ELR (cell line): ENCODE measurements around the gene SLC25A53.
"Not testable (repeated sequence)": the region's sequence is repeated elsewhere in the genome, so short reads cannot be mapped to it uniquely, and the experiment has no call there.

Source experiments
- DNase-seq: peaks from one replicate; pipeline ENCODE4 v3.0.0-alpha.2; 2015; ENCODE audit warnings: low read depth

The SLC25A53 gene

GRCh38 chrX:104134583-104135261 lies 22.1 kb downstream of the SLC25A53 start:
- DNase-seq, result no peak

GRCh38 chrX:104130808-104131207 lies 26.0 kb downstream of the SLC25A53 start:
- no peak for DNase-seq

DNA sequence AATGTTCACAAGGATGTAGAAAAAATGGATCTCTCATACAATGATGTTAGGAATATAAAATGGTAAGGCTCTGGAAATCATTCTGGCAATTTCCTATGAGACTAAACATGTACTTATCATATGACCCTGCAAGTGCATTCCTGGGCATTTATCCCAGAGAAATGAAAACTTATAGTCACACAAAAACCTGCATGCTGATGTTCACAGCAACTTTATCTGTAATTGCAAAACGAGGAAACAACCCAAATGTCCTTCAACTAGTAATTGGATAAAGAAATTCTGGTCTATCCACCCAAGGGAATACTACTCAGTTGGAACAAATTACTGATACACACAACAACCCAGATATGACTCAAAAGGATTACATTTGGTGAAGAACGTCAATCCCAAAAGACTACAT lies 30.0 kb downstream of the SLC25A53 start:
- no peak for DNase-seq

GRCh38 chrX:104122829-104123228 lies 34.0 kb downstream of the SLC25A53 start:
- no peak for DNase-seq

DNA sequence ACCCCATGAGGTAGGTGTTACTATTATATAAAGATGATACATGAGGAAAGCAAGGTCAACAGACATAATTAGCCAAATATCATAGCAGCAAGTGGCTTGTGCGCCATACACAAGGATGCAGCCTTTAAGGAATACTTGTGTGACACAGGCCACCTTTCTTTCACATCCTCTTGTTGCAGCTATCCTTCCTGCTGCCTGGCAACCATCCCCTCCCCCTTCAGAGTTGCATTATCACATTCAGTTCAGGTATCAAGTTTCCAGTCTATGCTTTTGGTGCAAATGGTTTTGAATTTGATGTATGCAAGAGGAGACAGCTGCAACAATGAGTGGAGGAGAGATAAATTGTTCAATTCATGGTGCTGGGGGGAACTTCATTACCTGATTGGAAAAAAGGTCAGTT lies 38.0 kb downstream of the SLC25A53 start:
- DNase-seq, result no peak

- DNase-seq, result no peak
Measured at GRCh38 chrX:104117759-104118158, 39.0 kb downstream of the SLC25A53 start.

DNA sequence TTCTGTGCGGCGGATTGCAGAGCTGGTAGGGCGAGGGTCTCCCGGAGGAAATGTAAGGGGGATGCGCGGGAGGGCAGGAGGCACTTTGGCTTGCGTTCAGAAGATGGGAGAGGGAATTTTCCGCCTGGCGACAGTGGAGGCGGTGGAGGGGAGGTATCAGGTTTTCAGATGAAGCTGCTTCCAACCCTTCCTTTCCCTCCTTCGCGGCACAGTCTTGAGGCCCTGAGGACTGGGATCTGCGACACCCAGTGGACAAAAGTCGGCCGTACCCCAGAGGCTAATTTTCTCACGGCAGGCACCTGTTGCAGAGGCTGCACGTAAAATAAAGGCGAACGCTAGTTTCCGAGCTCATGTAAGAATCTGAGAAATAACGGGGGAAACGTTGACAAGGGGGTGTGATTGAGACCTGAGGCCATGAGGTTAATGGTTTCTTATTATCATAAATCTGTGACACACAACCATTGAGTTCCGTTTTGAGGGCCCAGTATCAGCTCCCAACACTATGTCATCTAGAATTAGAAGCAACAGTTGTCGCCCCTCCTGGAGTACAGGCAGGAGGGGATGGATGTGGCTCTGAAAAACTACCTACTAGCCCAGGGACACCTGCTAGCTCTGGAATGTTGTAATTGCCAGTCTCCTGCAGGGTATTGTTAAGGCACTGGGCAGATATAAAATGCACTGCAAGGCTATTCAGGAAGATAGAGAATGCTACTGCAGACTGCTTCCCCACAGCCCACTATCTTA lies 43.4 kb downstream of the SLC25A53 start:
- peak; percentile 71 for DNase-seq

DNA sequence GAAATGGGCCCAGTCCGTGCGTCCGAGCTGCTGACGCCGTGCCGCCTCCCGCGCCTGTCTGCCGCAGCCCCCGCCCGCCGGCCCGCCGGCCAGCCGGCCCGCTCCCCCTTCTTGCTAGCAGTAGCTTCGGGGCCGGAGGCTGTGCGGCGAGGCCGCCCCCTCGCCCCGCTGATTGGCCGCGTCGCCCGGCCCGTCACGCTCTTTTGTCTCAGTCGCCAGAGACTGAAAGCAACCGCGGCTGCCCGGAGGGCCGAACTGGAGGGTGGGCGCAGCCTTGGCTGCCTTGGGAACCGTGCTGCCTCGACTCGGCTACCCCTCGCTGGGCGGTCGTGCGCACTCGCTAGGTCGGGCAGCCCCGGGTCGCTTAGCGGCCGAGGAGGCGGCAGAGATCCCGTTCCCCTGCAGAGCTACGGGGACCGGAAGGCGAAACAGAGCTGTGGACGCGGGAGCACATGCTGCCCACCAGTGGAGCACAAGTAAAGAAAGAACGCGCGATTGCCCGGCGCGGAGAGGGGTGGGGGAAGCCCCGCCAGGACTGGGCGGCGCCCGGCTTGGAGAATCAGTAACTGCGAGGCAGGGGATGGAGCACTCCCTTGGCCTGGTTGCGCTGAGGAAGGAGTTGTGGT lies 44.4 kb downstream of the SLC25A53 start, which contains the start of gene ZCCHC18:
TSS of gene ZCCHC18 (plus strand) at position 198 of the 626 bp plus-strand sequence. CDS start 1,589 bp downstream, outside the sequence.
- peak; percentile 57 for DNase-seq

DNA sequence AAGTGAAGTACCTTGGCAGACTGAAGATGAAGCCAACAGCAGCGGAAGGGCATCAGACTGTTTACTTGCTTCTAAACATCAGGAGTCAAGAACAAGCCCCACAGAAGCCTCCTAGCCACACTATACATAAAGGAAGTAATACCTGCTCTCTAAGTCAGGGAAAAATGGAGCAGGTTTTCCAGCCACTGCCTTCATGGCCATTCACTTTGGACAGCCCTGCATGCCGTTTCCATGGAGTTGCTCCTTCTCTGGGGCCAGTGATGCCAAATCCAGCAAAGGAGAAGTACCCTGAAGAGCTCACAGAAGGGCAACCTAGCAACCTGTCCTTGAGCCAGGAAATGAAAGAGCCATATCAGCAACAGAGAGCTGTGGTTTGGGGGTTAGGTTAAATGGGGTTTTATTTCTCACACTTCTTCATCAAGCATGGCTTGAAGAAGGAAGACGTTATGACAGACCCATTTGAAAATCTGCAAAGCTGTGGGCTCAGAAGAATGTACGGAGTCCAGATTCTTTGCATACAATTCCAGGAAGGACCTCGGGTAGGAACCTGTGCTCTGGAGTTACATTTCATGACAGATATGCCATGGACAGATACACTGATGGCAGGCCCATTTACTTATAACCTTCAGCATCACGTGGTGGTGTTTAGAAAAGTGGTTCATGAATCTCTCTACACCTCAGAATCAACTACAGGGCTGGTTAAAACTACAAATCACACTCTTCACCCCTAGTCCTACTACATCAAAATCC lies 46.1 kb downstream of the SLC25A53 start:
- not testable (repeated sequence) for DNase-seq

DNA sequence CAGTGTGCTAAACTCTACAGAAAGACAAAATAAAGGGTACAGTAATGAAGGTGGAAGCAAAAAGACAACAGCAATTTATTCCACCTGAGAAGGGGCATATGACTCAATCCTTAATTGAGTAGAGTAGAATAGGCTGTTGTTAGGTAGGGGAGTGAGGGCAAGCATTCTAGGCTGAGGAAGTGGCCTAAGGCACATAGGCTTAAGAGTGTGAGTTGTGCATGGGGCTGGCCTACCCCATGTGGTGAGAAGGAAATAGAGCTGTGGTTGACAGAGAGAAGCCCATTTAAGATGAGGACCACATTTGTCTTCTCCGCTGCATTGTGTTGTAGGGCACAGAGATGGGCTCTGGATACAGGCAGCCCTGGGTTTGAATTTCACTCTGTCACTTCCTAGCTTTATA lies 47.9 kb downstream of the SLC25A53 start:
- no peak for DNase-seq

DNA sequence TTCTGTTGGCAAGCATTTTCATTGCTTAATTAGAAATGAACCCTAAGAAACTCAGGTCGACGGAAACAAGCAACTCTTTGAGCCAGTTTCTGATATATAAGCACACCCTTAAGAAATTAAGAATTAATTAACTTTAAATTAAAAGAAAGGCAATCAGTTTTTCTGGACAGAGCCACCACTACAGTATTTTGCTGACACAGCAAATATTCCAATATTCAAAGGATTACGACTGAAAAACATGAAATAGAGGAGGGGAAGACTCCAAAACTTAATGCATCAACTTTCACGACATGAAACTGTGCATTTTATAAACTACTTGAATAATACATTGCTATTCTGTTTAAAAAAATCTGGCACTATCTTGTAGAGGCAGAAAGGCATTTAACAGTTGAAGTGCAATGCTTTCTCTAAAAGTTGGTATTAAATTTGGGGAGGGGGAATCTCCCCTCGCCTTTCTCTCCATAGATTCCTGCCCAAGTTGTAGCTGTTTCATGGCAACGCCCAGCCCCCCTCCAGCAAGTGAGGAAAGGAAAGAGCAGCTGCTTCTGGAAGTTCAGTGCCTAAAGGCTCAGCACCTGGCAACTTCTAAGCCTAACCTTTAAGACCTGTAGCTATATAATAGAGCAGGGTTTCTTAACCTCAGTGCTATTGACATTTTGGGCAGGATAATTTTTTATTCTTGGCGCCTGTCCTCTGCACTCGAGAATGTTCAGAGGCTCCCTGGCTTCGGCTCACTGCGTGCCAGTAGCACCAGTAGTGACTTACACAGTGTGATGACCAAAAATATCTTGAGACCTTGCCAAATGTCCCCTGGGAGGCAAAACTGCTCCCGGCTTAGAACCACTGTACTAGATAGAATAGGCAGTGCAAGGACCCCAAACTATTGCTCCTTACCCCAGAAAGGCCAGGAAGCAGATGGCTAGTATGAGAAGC lies 51.2 kb downstream of the SLC25A53 start:
- no peak for DNase-seq

DNA sequence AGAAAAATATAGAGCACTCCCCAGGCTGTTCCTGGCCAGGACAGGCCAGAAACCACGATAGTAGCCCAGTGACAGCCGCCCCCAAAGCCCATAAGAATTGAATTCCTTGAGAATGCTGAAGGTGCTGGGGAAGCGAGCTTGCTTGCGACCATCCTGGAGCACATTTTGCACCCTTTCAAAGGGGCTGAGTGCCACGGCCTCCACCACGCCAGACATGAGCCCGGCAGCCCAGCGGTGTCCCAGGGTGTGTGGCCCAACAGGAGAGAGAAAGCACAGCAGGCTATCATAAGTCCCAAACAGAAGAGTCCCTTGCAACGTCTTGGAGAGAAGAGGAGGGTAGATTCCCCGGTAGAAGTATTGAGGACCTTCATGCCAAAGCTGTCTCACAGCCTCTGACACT lies 52.1 kb downstream of the SLC25A53 start:
- DNase-seq, result no peak

GRCh38 chrX:104098919-104099318 lies 57.9 kb downstream of the SLC25A53 start:
- no peak for DNase-seq

DNA sequence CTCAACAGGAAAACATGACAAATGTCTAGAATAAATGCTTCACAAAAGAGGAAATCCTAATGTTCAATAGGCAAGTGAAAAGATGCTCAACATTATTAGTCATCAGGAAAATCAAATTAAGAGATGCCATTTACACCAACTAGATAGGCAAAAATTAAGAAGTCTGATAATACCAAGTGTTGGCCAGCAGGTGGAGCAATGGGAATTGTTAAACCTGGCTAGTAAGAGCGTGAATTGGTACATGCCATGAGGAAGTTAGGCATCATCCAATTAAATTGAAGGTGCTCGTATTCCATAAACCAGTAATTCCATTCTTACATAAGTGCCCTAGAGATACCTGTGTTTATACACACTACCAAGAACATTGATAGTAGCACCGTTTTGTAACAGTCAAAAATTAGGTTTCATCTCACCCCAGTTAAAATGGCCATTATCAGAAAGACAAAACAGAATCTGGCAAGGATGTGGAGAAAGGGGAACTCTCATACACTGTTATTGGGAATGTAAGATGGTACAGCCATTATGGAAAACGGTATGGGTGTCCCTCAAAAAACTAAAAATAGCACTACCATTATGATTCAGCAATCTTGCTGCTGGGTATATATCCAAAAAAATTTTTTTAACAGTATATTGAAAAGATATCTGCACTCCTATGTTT lies 58.5 kb downstream of the SLC25A53 start:
- DNase-seq, result peak; percentile 62

- no peak for DNase-seq
Measured at GRCh38 chrX:104085919-104086318, 70.9 kb downstream of the SLC25A53 start.

DNA sequence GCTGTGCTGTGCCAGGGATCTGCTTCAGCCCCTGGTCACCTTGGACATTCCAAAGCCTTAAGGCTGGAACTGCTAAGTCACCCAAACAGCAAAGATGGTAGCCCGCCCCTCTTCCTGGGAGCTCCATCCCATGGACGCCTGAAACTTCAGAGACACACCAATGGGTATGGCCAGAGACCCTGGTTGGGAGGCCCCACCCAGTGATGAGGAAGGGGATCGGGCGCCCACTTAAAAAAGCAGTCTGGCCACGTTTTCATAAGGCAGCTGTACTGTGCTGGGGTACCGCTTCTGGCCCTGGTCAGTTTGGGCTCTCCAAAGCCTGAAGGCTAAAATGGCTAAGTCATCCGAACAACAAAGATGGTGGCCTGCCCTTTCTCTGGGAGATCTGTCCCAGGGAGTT lies 71.3 kb downstream of the SLC25A53 start:
- DNase-seq, result no peak

DNA sequence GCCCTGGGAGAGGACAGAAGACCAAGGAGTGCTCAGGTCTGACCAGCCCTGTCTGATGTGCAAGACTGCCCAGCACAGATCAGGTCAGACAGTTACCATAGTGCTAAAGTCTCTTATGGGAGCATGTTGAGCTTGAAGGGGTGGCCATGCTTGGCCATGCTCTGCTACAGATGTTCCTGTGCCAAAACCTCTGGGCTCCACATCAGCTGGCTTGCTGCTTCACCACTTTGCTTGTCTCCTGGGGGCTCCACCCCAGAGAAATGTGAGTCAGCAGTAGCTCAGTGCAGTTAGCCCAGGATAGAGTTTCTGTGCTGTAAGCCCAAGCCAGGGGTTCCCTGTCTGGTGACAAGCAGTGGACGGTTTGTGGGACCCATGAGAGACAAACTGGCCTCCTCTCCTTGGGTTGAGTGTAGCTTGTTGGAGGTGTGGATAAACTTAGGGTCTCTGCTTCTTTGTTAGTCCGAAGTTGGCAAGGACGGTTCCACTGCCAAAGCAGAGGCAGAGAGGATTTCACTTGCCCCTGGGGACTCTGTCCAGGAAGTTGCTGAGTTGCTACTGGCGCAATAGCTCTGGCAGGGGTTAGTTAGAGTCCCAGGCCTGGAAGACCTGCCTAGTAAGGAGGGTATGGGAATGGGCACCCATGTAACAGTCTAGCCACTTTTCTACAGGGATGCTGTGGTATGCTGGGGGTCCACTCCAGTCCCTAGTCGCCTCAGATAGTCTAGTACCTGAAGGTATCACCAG lies 72.1 kb downstream of the SLC25A53 start:
- DNase-seq, result no peak

DNA sequence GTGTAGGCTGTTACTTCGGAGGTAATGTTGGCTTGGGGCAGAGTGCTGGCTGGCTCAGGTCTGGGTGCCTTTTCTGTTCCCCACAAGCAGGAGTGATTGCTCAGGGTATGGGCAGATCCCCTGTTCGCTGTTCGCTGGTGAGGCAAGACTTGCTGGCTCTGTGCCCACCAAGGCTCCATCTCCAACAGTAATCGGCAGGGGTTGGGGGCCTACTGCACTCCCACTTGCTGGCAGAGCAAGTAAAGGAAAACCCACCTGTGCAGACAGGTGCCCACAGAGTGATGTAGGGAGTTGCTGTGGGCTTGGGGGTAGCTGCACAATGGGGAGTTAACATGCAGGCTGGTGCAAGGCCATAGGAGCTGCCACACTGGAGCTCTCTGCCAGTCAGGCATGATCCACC lies 72.7 kb downstream of the SLC25A53 start:
- no peak for DNase-seq

DNA sequence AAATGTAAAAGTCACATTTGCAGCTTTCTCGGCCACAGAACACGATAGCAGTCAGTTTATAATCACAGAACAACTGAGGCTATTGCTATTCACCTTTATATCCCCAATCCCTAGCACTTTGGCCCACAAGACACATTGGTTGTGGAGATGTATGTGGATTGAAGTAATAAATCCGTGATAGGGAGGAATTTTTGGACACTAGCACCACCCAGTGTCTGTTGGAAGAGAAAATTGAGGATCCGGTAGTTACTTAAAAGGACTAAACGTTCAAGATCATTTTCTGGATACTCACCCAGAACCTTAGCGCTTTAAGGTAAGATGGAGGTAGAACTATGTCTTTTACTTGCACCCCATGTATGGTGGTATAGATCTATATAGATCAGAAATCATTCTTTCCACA lies 79.0 kb downstream of the SLC25A53 start:
- DNase-seq, result not testable (repeated sequence)
